Mammary epithelial cell (primary cell): ENCODE measurements around the gene LRP5.

Source experiments
- CTCF ChIP-seq, 2 donors: IDR thresholded peaks in 1 of 2; conservative IDR thresholded peaks in 1 of 2; 2 replicates each; pipeline ENCODE4 v1.5.1; 2011 to 2012; ENCODE audit warnings: inconsistent platforms in 2 of 2, low read length in 2 of 2, mild to moderate bottlenecking in 2 of 2, control low read depth in 1 of 2, low read depth in 1 of 2; ENCODE audit not compliant: insufficient read depth in 1 of 2; ENCODE audit errors: extremely low read depth in 1 of 2
- EZH2 ChIP-seq: IDR thresholded peaks from 2 replicates; pipeline ENCODE4 v1.6.1; 2012; ENCODE audit warnings: low read length, inconsistent platforms, borderline replicate concordance

GRCh38 chr11:68352591-68352990, 40.2 kb downstream of the LRP5 start:
- TF ChIP-seq CTCF (conservative IDR thresholded peaks at IDR 0.05 in 1 of 2, IDR thresholded peaks at IDR 0.05 in 1 of 2; ENCODE audit: extremely low read depth in 1 of 2, insufficient read depth in 1 of 2, low read depth in 1 of 2, low read length in 2 of 2) = no peak
- TF ChIP-seq EZH2 = no peak
